Duodenal mucosa (tissue), 2 donors: ENCODE results near the gene BICDL1.
"Not testable (repeated sequence)": the region's sequence is repeated elsewhere in the genome, so short reads cannot be mapped to it uniquely, and the experiment has no call there.

ENCODE experiments used
- H3K27ac ChIP-seq: one replicate; pipeline ENCODE4 v1.7.0; 2013; ENCODE audit warnings: low read depth, low read length
- H3K27me3 ChIP-seq, 2 donors: one replicate each; pipeline ENCODE4 v1.7.0; 2013; ENCODE audit warnings: low read length in 2 of 2, control low read depth in 1 of 2; ENCODE audit not compliant: insufficient read depth in 2 of 2, control insufficient read depth in 1 of 2
- H3K36me3 ChIP-seq, 2 donors: one replicate each; pipeline ENCODE4 v1.7.0; 2013; ENCODE audit warnings: low read length in 2 of 2, control low read depth in 1 of 2; ENCODE audit not compliant: insufficient read depth in 2 of 2, control insufficient read depth in 1 of 2
- H3K4me1 ChIP-seq, 2 donors: one replicate each; pipeline ENCODE4 v1.7.0; 2013; ENCODE audit warnings: low read length in 2 of 2, control low read depth in 1 of 2; ENCODE audit not compliant: insufficient read depth in 2 of 2, control insufficient read depth in 1 of 2
- H3K4me3 ChIP-seq, 2 donors: one replicate each; pipeline ENCODE4 v1.7.0; 2013; ENCODE audit warnings: low read length in 2 of 2, low read depth in 1 of 2
- H3K9ac ChIP-seq, 2 donors: one replicate each; pipeline ENCODE4 v1.7.0; 2013; ENCODE audit warnings: low read length in 2 of 2, low read depth in 1 of 2
- H3K9me3 ChIP-seq, 2 donors: one replicate each; pipeline ENCODE4 v1.7.0; 2013; ENCODE audit warnings: low read length in 2 of 2, control low read depth in 1 of 2; ENCODE audit not compliant: control insufficient read depth in 1 of 2

Gene BICDL1

DNA sequence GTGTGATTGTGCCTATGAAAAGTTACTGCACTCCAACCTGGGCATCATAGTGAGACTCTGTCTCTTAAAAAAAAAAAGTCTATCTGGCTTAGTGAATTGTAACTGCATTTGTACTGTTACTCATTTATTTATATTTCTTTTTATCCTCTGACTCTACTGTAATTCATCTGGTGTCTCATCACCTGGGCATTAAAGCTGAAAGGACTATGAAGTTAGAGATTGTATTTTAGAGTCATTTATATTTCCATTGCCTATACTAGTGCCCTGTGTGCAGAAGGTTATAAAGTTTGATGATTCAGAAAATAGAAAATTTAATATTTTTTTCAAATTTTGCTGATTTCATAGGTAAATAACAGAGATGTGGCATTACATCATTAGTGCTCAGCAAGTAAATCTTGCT lies 30.2 kb downstream of the BICDL1 start:
- Histone ChIP-seq H3K4me3 (no peak overlapping the region), H3K9me3 (no peaks in the 10 kb centered on the region), H3K36me3 (no peaks in the 10 kb centered on the region), H3K4me1 (no peaks in the 10 kb centered on the region), H3K27ac (no peak overlapping the region), H3K27me3 (no peaks in the 10 kb centered on the region), H3K9ac (no peak overlapping the region)

DNA sequence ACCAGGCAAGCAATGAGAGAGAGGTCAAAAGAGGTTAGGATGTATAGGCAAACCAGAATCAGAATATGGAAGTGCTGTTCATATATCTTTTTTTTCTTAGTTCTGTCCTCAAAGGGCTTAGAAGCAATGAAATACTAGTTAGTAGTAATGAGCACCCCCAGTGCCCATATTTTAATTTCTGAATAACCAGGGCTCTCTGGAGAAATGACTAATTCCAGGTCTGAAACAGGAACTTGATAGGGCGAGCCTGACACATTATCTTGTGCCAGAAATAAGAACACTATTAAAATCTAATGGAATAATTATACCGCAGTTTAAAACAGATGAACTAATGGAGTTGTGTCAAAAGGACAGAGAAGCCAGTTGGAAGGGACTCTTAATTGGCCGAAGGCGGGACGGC lies 30.9 kb downstream of the BICDL1 start:
- Histone ChIP-seq H3K27ac (no peak overlapping the region), H3K4me1 (no peaks in the 10 kb centered on the region), H3K9me3 (no peaks in the 10 kb centered on the region), H3K27me3 (no peaks in the 10 kb centered on the region), H3K36me3 (no peaks in the 10 kb centered on the region), H3K4me3 (no peak overlapping the region), H3K9ac (no peak overlapping the region)

DNA sequence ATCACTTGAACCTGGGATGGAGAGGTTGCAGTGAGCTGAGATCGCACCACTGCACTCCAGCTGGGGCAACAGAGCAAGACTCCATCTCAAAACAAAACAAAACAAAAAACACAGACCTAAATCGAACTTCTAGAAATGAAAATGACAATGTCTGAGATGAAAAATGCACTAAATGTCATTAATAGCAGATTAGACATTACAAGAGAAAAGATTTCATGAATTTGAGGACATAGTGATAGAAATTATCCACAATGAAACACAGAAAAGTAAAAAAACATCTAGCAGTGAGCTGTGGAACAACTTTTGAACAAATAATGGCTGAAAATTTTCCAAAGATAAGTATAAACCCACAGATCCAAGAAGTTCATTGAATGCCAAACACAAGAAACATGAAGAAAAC lies 35.2 kb downstream of the BICDL1 start:
- no peaks in the 10 kb centered on the region for H3K9me3 ChIP-seq

DNA sequence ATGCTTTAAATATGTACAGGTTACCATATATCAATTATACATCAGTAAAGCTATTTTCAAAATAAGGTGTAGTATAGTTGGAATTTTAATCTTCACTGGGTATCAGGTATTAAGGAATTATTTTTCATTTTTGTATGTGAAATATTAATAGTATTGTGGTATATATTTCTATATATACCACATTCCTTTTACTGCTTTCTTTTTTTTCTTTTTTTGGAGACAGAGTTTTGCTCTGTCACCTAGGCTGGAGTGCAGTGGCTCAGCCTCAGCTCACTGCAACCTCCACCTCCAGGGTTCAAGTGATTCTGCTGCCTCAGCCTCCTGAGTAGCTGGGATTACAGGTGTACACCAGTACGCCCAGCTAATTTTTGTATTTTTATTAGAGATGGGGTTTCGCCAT lies 36.6 kb downstream of the BICDL1 start:
- Histone ChIP-seq H3K9me3 (no peaks in the 10 kb centered on the region), H3K4me1 (no peaks in the 10 kb centered on the region), H3K9ac (no peak overlapping the region), H3K27me3 (no peaks in the 10 kb centered on the region), H3K27ac (no peak overlapping the region), H3K36me3 (no peaks in the 10 kb centered on the region), H3K4me3 (no peak overlapping the region)

More for the DNA sequence above, 35.2 kb downstream of the BICDL1 start:
- Histone ChIP-seq H3K4me1 (no peaks in the 10 kb centered on the region), H3K27me3 (no peaks in the 10 kb centered on the region), H3K27ac (no peak overlapping the region), H3K4me3 (no peak overlapping the region), H3K9ac (no peak overlapping the region), H3K36me3 (no peaks in the 10 kb centered on the region)

DNA sequence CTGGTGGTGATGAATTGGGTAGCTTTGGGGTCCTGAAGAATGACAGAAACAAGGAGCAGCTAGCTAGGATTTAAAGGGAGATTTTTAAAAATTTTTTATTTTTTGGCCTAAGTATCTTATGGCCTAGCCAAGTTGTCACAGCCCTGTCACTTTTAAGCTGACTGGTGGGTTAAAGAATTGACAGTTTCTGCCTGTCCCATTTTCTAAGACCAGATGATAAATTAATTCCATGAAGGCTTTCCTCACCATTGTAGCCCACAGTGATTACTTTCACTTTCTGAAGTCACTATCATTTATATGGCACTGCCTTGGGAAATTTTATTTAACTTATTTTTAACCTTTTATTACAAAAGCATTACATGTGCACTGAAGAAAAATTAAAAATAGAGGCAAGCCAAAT lies 43.2 kb downstream of the BICDL1 start:
- Histone ChIP-seq H3K4me3 (no peak overlapping the region), H3K4me1 (no peaks in the 10 kb centered on the region), H3K9me3 (no peaks in the 10 kb centered on the region), H3K27ac (no peak overlapping the region), H3K36me3 (no peaks in the 10 kb centered on the region), H3K27me3 (no peaks in the 10 kb centered on the region), H3K9ac (no peak overlapping the region)

DNA sequence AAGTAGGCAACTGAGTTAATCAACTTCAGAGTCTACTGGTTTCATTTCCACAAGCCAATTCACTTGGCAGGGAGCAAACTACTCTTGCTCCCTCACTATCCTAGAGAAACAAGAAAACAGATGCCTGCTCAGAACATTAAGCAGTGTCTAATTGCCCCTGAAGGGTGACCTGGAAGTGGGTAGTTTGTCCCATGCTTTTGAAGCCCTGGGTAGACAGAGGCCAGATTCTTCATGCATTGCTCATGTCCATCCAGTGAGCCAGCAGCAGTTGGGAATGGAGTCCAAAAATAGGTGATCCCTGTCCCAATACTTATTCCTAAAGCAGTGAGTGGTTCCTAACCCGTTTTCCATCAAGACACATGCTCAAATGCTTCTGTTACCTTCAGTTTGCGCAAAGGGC lies 48.8 kb downstream of the BICDL1 start:
- Histone ChIP-seq H3K9ac (no peak overlapping the region), H3K4me1 (no peaks in the 10 kb centered on the region), H3K27me3 (no peaks in the 10 kb centered on the region), H3K27ac (no peak overlapping the region), H3K36me3 (no peaks in the 10 kb centered on the region), H3K4me3 (no peak overlapping the region), H3K9me3 (no peaks in the 10 kb centered on the region)

DNA sequence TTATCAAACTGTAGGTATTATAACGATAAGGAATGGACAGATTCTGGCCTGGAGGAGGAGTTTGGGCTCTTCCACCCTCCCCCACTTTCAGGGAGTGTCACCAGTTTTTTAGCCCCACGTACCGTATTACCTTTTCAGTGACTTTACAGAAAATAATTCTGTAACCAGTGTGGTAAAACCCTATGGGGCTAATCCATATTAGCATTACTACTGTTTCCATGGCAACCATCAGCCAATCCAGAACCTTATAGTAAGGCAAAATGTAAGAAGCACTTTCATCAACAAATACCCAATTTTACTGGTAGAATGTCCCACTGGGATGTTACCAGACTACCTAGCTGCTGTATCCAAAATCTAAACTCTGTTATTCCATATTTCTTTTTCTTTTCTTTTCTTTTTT lies 50.7 kb downstream of the BICDL1 start:
- Histone ChIP-seq H3K27me3 (no peaks in the 10 kb centered on the region), H3K4me1 (no peaks in the 10 kb centered on the region), H3K9ac (no peak overlapping the region), H3K9me3 (no peaks in the 10 kb centered on the region), H3K4me3 (no peak overlapping the region), H3K27ac (no peak overlapping the region), H3K36me3 (no peaks in the 10 kb centered on the region)

DNA sequence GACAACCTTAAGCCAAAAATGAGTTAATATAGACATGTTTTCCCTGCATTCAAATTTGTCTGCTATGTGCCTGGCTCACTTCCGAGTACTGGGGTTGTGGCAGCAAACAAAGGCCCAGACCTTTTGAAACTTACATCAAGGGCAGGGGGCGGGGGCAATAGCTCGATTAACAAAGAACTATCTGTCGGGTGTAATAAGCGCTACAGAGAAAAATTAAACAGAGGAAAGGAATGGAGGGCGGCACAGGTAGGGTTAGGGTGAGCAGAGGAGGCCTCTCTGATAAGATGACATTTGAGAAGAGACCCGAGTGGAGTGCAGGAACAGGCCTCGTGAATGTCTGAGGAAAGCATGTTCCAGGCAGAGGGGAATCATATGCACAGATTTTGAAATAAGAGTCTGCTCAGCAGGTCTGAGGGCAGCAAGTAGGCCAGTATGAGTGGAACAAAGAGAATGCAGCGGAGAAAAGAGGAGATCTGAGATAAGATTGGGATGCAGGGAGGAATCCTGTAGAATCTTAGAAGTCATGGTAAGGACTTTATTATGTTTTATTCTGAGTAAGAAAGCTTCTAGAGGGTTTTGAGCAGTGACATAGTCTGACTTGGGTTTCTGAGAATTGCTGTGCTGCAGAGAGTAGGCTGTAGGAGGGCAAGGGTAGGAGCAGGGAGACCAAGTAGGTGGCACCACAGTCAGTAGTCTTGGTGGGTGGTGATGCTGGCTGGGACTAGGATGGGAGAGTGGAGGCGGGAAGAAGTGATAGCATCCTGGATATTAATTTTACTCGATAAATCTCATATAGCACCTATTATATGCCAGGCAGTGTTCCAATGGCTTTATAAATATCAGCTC lies 52.6 kb downstream of the BICDL1 start:
- no peak overlapping the region for H3K9ac ChIP-seq
- no peak overlapping the region for H3K4me3 ChIP-seq
- H3K27ac ChIP-seq: no peak overlapping the region

DNA sequence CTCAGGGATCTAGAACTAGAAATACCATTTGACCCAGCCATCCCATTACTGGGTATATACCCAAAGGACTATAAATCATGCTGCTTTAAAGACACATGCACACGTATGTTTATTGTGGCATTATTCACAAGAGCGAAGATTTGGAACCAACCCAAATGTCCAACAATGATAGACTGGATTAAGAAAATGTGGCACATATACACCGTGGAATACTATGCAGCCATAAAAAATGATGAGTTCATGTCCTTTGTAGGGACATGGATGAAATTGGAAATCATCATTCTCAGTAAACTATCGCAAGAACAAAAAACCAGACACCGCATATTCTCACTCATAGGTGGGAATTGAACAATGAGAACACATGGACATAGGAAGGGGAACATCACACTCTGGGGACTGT lies 56.3 kb downstream of the BICDL1 start:
- H3K9me3 ChIP-seq, H3K9ac ChIP-seq, H3K4me1 ChIP-seq, H3K27ac ChIP-seq, H3K4me3 ChIP-seq, H3K36me3 ChIP-seq, H3K27me3 ChIP-seq: not testable (repeated sequence)

More for the DNA sequence above, 52.6 kb downstream of the BICDL1 start:
- H3K27me3 ChIP-seq: no peaks in the 10 kb centered on the region
- no peaks in the 10 kb centered on the region for H3K9me3 ChIP-seq
- H3K36me3 ChIP-seq: no peaks in the 10 kb centered on the region
- H3K4me1 ChIP-seq: no peaks in the 10 kb centered on the region

DNA sequence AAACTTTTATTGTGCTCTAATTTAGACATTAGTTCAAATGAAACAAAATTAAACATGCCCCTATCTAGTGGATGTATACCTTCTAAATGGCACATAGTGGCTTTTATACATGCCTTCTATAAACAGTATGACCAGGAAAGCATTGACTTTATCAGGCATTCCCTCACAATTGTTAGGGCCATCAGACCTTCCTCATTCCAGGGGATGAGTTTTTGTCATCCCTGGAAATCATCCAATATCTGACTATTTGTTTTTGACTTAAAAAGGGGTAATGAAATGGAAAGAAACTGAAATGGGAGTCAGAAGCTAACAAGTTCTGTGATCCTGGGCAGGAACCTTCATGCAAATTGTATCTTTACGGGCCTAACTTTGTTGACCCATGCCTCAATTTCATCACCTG lies 58.0 kb downstream of the BICDL1 start:
- Histone ChIP-seq H3K4me3 (no peak overlapping the region), H3K4me1 (no peaks in the 10 kb centered on the region), H3K27ac (no peak overlapping the region), H3K36me3 (no peaks in the 10 kb centered on the region), H3K9me3 (no peaks in the 10 kb centered on the region), H3K9ac (no peak overlapping the region), H3K27me3 (no peaks in the 10 kb centered on the region)
